ENCODE data around the gene DTX3. TPM values are rescaled to one million over a fixed set of nuclear protein-coding genes. Genes with fewer than 3 reads are reported as not detected.
"Not testable (repeated sequence)": the region's sequence is repeated elsewhere in the genome, so short reads cannot be mapped to it uniquely, and the experiment has no call there.

DTX3 gene
- total RNA-seq, 1 donor: 22.9 TPM

DNA sequence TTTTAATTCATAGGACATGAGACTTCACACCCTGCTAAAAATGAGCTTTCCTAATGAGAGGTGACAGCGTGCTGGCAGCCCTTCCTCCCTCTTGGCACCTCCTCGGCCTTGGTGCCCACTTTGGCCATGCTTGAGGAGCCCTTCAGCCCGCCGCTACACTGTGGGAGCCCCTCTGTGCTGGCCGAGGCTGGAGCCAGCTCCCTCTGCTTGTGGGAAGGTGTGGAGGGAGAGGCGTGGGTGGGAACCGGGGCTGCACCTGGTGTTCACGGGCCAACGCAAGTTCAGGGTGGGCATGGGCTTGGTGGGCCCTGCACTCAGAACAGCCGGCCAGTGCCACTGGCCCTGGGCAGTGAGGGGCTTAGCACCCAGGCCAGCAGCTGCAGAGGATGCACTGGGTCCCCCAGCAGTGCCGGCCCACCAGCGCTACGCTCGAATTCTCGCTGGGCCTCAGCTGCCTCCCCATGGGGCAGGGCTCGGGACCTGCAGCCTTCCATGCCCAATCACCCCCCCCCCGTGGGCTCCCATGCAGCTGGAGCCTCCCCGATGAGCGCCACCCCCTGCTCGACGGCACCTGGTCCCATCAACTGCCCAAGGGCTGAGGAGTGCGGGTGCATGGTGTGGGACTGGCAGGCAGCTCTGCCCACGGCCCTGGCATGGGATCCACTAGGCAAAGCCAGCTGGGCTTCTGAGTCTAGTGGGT is 51.1 kb downstream of the DTX3 start:
- no peak for DNase-seq (ENCODE audit: low read depth)
- TF ChIP-seq, protein P1, sequence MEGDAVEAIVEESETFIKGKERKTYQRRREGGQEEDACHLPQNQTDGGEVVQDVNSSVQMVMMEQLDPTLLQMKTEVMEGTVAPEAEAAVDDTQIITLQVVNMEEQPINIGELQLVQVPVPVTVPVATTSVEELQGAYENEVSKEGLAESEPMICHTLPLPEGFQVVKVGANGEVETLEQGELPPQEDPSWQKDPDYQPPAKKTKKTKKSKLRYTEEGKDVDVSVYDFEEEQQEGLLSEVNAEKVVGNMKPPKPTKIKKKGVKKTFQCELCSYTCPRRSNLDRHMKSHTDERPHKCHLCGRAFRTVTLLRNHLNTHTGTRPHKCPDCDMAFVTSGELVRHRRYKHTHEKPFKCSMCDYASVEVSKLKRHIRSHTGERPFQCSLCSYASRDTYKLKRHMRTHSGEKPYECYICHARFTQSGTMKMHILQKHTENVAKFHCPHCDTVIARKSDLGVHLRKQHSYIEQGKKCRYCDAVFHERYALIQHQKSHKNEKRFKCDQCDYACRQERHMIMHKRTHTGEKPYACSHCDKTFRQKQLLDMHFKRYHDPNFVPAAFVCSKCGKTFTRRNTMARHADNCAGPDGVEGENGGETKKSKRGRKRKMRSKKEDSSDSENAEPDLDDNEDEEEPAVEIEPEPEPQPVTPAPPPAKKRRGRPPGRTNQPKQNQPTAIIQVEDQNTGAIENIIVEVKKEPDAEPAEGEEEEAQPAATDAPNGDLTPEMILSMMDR (IDR thresholded peaks at IDR 0.05; ENCODE audit: insufficient read depth, low read depth, low read length): no peak
- H3K4me3 ChIP-seq (ENCODE audit: low read depth, low read length): no peak overlapping the region

DNA sequence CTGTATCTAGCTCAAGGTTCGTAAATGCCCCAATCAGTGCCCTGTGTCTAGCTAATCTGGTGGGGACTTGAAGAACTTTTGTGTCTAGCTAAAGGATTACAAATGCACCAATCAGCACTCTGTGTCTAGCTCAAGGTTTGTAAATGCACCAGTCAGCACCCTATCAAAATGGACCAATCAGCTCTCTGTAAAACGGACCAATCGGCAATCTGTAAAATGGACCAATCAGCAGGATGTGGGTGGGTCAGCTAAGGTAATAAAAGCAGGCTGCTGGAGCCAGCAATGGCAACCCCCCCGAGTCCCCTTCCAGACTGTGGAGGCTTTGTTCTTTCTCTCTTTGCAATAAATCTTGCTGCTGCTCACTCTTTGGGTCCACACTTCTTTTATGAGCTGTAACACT is 51.8 kb downstream of the DTX3 start:
- DNase-seq (ENCODE audit: low read depth); H3K4me3 ChIP-seq (ENCODE audit: low read depth, low read length): not testable (repeated sequence)

DNA sequence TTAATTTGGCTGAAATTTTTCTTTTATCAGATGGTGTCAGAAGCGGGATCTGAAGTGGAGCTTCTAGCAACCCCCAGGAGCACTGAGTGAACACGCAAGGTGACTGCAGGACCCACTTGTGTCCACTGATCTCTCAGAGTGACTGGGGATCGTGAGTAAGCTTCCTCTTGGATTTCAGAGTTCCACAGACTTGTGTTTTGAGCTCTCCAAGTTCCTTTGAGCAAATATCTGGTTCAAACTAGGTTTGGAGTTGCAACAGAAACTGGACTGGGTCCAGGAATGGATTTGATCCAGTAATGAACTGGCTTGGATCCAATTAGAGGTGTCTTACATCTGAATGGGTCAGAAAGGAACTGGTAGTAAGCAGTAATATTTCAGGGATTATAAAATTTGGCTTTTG is 53.1 kb downstream of the DTX3 start:
- TF ChIP-seq, protein P1 (IDR thresholded peaks at IDR 0.05; ENCODE audit: insufficient read depth, low read depth, low read length): no peak
- DNase-seq (ENCODE audit: low read depth): peak; percentile 10
- H3K4me3 ChIP-seq (ENCODE audit: low read depth, low read length): no peak overlapping the region

DNA sequence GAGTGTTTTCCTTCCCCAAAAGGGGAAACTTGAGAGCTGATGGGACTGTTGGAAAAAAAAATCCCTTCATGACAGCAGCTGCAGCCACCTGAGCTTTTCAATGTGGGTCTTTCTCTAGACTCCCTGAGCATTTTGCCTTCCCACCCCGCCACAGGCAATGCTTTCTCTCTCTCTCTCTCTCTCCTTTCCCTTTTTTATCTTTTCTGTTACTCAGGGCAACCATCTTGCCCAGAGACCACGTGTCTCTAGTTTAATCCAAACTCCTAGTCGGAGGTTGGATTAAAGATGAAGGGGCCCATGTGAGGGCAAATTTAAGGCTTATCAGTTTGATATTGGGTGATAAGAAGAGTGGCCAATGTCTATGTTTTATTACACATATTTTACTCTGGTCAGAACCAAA is 54.3 kb downstream of the DTX3 start:
- TF ChIP-seq, protein P1 (IDR thresholded peaks at IDR 0.05; ENCODE audit: insufficient read depth, low read depth, low read length): no peak
- H3K4me3 ChIP-seq (ENCODE audit: low read depth, low read length): no peak overlapping the region
- no peak for DNase-seq (ENCODE audit: low read depth)

Other genes starting within 250 kb of the DTX3 start
- 16.8 and 19.0 TPM in 2 replicates for gene R3HDM2, start 173.8 kb upstream of the DTX3 start, total RNA-seq
- under 0.01 TPM in 1 of 2 replicates, not detected in the other for gene INHBC, start 170.0 kb upstream of the DTX3 start, total RNA-seq
- 1.7 and 4.5 TPM in 2 replicates for gene INHBE, start 149.5 kb upstream of the DTX3 start, total RNA-seq
- gene GLI1, start 145.0 kb upstream of the DTX3 start, total RNA-seq: 0.86 and 1.9 TPM in 2 replicates
- under 0.01 TPM in 2 replicates for gene ARHGAP9, start 125.0 kb upstream of the DTX3 start, total RNA-seq
- gene MARS1, start 116.8 kb upstream of the DTX3 start, total RNA-seq: 158 and 244 TPM in 2 replicates
- gene DDIT3, start 84.3 kb upstream of the DTX3 start, total RNA-seq: 18.1 and 56.7 TPM in 2 replicates
- 4.8 and 6.9 TPM in 2 replicates for gene MBD6, start 82.0 kb upstream of the DTX3 start, total RNA-seq
- gene DCTN2, start 57.6 kb upstream of the DTX3 start, total RNA-seq: 111 and 120 TPM in 2 replicates
- gene KIF5A, start 54.8 kb upstream of the DTX3 start, total RNA-seq: 0.86 and 1.3 TPM in 2 replicates
- gene PIP4K2C, start 13.6 kb upstream of the DTX3 start, total RNA-seq: 21.3 and 33.2 TPM in 2 replicates
- 28.0 and 48.4 TPM in 2 replicates for gene ARHGEF25, start 6.6 kb downstream of the DTX3 start, total RNA-seq
- 3.0 and 5.2 TPM in 2 replicates for gene B4GALNT1, start 28.4 kb downstream of the DTX3 start, total RNA-seq
- gene OS9, start 89.3 kb downstream of the DTX3 start, total RNA-seq: 95.3 and 98.0 TPM in 2 replicates
- 0.32 and 0.43 TPM in 2 replicates for gene AGAP2, start 133.9 kb downstream of the DTX3 start, total RNA-seq
- 39.9 and 62.2 TPM in 2 replicates for gene TSPAN31, start 140.2 kb downstream of the DTX3 start, total RNA-seq
- gene CDK4, start 147.5 kb downstream of the DTX3 start, total RNA-seq: 226 and 299 TPM in 2 replicates
- gene MARCHF9, start 150.3 kb downstream of the DTX3 start, total RNA-seq: 2.6 and 3.5 TPM in 2 replicates
- gene CYP27B1, start 162.3 kb downstream of the DTX3 start, total RNA-seq: 0.97 and 3.0 TPM in 2 replicates
- gene METTL1, start 167.3 kb downstream of the DTX3 start, total RNA-seq: 5.2 and 7.4 TPM in 2 replicates
- 6.9 and 8.1 TPM in 2 replicates for gene EEF1AKMT3, start 167.8 kb downstream of the DTX3 start, total RNA-seq
- gene TSFM, start 178.0 kb downstream of the DTX3 start, total RNA-seq: 19.0 and 25.5 TPM in 2 replicates
- 2.9 and 4.3 TPM in 2 replicates for gene AVIL, start 213.9 kb downstream of the DTX3 start, total RNA-seq
- 64.8 and 76.0 TPM in 2 replicates for gene CTDSP2, start 241.9 kb downstream of the DTX3 start, total RNA-seq

Data from fibroblast of villous mesenchyme (primary cell).